Coronary artery (tissue), 2 donors: ENCODE measurements around the gene KCND3.

Experiments
- DNase-seq: peaks from one replicate; pipeline ENCODE4 v3.0.0-alpha.2; 2017; ENCODE audit warnings: low spot score
- H3K27ac ChIP-seq, 2 donors: fragments of 200-600 bp; sonication (generic); one replicate each; pipeline ENCODE4 v1.5.1; 2016 to 2019
- H3K4me3 ChIP-seq: fragments of 200-600 bp; sonication (generic); 2 replicates; pipeline ENCODE4 v1.5.1; 2016; ENCODE audit warnings: mild to moderate bottlenecking, moderate library complexity
- CTCF ChIP-seq: fragments of 200-600 bp; sonication (generic); IDR thresholded peaks from one replicate; pipeline ENCODE4 v1.5.1; 2019; ENCODE audit warnings: antibody characterized with exemption

Gene KCND3

GRCh38 chr1:111813440-111814304 lies 175.8 kb downstream of the KCND3 start:
- DNase-seq = no peak
- no peak for TF ChIP-seq CTCF
- H3K27ac ChIP-seq = no peak overlapping the region
- H3K4me3 ChIP-seq = no peak overlapping the region

GRCh38 chr1:111812306-111812705 lies 177.2 kb downstream of the KCND3 start:
- no peak for DNase-seq
- Histone ChIP-seq H3K27ac (no peak overlapping the region), H3K4me3 (no peak overlapping the region)
- no peak for TF ChIP-seq CTCF

- no peak for DNase-seq
- TF ChIP-seq CTCF = no peak
These were observed 177.6 kb downstream of the KCND3 start for GRCh38 chr1:111811891-111812290.

GRCh38 chr1:111805251-111805650 lies 184.2 kb downstream of the KCND3 start:
- no peak overlapping the region for H3K4me3 ChIP-seq
- DNase-seq = no peak
- TF ChIP-seq CTCF = no peak
- no peak overlapping the region for H3K27ac ChIP-seq

More at GRCh38 chr1:111811891-111812290, 177.6 kb downstream of the KCND3 start:
- H3K27ac ChIP-seq = no peak overlapping the region
- H3K4me3 ChIP-seq = no peak overlapping the region

GRCh38 chr1:111804776-111805175 lies 184.7 kb downstream of the KCND3 start:
- no peak for TF ChIP-seq CTCF
- H3K27ac ChIP-seq = no peak overlapping the region
- no peak for DNase-seq

GRCh38 chr1:111803951-111804350 lies 185.5 kb downstream of the KCND3 start:
- no peak for TF ChIP-seq CTCF

More at GRCh38 chr1:111804776-111805175, 184.7 kb downstream of the KCND3 start:
- H3K4me3 ChIP-seq = no peak overlapping the region

GRCh38 chr1:111802984-111803383 lies 186.5 kb downstream of the KCND3 start:
- no peak overlapping the region for H3K4me3 ChIP-seq
- no peak overlapping the region for H3K27ac ChIP-seq
- no peak for TF ChIP-seq CTCF
- DNase-seq = no peak

More at GRCh38 chr1:111803951-111804350, 185.5 kb downstream of the KCND3 start:
- DNase-seq = no peak
- Histone ChIP-seq H3K27ac (no peak overlapping the region), H3K4me3 (no peak overlapping the region)
